Left hindlimb (tissue), 1 donor: ENCODE data around the gene MRPL11.
"Not testable (repeated sequence)": the region's sequence is repeated elsewhere in the genome, so short reads cannot be mapped to it uniquely, and the experiment has no call there.

ENCODE experiments used
- DNase-seq: peaks from one replicate; pipeline ENCODE4 v3.0.0-alpha.2; 2018

Gene MRPL11

DNA sequence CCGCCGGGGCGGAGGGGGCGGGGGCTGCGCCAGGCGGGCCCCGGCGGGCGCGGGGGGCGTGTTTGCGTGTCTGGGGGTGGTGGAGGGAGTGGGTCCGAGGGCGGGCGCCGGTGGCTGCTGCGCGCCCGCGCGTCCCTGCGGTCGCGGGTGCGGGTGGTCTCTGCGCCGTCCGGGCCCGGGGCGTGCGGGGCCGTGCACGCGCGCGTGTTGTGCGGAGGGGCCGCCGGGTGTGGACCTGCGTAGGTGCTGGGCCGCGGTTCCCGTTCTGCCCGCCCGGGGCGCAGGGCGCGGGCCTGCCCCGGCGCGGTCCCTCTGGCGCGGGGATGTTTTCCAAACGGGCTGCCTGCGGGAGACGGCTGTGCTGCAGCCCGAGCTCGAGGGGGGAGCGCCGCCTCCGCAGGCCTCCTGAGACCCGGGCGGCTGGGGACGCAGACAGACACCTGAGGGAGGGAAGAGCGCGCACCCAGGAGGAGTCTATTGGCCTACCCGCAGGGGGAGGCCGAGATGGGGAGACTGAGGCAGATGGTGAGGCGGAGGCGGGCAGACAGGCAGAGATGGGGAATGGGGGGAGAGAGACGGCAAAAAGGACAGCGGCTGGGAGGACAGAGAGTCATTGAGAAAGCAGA, 28.5 kb upstream of the MRPL11 start:
- no peak for DNase-seq

DNA sequence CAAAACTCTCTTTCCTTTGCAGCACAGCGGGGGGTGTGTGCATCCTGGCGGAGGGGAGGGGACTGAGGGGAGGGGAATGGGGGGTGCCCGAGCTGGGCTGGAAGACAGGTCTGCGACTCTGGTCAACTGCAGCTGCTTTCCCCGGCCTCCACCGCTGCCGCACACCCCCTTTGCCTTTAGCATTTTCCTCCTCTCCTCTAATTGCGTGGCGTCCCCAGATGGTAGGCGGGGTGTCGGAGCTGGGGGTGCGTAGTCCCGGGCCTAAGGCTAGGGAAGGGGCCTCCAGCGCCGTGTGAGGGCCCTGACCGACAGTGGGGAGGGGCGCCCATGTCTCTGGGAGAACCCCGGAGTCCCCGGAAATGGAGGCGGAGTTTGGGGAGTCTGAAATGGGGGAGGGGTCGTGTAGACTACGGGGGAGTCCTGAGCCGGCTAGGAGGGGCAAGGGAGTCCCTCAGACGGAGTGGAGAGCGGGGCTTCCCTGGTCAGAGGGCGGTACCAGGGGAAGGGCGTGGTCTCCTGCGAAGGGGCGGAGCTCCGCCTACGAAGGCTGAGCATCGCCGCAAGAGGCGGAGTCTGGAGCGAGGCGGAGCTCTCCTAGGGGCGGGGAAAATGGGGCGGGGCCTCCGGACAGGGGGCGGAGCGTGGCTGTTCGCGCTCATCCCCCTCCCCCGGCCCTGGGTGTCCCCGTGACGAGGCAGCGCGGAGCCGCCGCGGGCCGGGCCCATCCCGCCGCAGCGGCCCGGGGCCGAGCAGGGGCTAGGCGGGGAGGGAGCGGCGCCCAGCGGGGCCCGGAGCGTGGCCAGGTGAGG, 27.8 kb upstream of the MRPL11 start, which contains the start of gene PELI3:
PELI3 (plus strand) TSS at position 681 of the 809 bp plus-strand sequence. CDS start 1,224 bp downstream, outside the sequence.
- DNase-seq, result peak; percentile 95

DNA sequence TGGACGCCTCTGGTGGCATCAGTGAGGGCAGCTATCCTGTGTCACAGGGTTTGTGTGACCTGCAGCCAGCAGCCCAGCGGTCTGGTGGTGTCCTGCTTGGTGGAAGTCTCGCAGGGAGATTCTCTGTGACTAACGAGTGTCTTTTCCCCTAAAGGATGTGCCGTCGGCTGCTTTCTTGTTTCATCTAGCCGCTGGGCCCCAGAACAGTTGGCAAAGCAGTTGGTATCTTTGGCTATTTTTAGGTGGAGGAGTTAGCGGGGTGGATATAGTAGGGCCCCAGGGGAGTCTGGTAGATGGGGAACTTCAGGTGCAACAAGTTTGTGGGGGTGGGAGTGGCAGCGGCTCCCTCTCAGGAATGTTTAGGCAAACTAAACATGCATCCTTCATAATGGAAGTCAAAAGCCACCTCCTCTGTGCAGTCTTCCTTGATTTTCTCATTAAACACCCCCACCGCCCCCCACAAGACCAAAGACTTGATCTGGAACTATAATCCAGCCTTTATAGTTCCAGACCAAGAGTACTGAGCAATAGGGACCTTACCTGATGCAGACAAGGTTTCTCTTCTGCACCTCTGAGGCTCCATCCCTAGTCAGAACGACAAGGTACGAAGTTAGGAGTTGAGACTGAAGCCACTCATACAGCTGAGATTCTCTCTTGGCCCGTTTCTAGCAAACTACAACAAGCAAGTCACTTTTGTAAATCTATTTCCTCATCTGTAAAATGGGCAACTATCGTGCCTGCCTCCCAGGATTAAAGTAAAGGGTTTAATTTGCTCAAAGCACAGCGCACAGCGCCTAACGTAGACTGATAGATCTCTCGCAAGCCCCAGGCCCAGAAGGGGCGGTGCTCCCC, 27.0 kb upstream of the MRPL11 start:
- DNase-seq, result no peak

DNA sequence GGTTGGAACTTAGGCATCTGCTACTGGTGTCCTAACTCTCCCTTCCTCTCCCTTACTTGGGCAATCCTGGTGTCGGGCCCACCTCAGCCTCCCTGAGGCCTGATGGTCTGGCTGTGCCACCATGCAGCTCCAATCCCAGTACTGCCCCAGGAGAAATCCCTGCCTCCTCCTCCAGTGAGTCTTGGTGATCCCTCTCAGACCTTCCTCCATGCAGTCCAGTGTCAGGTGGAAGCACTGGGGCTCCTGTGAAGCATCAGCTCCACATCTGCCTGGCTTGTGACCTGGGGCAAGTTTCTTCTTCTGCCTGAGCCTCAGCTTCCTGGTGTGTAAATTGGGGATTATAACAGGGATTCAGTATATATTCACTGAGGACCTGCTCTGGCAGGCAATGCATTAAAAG, 26.3 kb upstream of the MRPL11 start:
- no peak for DNase-seq

DNA sequence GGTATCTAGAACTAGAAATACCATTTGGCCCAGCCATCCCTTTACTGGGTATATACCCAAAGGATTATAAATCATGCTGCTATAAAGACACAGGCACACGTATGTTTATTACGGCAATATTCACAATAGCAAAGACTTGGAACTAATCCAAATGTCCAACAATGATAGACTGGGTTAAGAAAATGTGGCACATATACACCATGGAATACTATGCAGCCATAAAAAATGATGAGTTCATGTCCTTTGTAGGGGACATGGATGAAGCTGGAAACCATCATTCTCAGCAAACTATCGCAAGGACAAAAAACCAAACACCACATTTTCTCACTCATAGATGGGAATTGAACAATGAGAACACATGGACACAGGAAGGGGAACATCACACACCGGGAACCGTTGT, 25.5 kb upstream of the MRPL11 start:
- DNase-seq, result not testable (repeated sequence)

DNA sequence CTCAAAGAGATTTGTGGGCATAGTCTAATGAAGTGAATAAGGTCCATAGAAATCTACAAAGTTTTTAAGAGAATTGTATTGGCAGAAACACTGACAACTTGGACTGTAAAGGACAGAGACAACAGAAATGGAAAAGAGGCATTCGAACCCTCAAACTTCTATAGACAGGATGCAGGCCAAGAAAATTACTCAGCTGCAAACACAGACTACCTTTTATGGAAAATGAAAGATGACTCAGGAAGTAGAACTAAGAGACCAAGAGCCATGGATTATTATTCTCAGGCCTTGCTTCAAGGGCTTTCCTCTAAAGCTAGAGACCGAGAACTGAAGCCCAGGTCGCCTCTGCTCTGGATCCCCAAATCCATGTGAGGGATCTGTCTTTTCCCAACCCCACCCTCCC, 24.3 kb upstream of the MRPL11 start:
- no peak for DNase-seq

DNA sequence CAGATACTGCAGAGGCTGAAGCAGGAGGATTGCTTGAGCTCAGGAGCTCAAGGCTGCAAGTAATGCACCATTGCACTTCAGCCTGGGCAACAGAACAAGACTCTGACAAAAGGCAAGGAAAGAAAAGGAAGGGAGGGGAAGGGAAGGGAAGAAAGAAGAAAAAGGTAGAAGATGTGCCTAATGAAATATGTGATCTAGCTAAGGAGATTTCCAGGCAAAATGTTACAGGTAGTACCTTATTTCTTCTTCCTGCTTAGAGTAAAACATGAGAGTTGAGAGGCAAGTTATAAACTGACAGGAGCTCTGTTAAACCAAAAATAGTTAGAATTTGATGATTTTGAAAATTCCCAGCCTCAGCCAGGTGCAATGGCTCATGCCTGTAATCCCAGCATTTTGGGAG, 23.4 kb upstream of the MRPL11 start:
- DNase-seq, result no peak

DNA sequence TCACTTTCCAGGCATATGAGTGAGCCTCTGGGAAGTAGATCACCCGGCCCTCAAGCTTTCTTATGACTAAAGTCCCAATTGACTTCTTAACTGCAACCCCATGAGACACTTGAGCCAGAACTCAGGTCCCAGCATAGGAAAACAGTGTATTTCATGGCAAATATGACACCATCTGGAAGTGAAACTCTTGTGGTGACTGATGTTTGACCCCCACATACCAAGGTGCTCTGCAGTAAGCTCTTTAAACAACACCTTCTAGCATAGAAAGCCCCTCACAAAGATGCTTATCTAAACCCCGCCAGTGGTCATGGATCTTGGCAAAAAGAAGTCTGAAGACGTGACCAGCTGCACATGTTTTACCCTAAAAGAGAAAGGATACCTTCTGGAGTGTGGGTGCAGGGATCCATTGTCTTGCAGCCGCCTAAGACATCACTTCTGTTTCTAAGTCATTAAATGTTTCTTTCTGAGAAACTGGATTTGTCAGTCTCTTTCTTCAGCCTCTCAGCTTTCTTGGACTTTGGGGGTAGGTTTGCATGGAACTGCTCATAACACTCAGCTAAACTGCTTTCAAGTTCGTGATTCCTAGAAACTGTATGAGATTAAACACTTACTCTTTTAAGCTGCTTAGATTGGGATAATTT, 20.6 kb upstream of the MRPL11 start:
- no peak for DNase-seq

DNA sequence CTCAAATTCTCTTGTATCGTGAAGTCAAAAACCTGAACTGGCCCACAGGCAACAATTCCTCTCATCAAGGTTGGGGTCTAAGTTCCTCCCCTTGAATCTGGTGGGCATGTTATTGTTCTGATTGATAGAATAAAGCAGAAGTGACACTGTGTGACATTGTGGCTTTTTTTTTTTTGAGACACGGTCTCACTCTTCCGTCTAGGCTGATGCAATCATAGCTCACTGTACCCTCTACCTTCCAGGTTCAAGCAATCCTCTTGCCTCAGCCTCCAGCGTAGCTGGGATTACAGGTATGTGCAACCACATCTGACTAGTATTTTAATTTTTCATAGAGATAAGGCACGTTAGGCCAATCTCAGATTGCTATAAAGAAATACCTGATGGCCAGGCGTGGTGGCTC, 19.2 kb upstream of the MRPL11 start:
- no peak for DNase-seq

DNA sequence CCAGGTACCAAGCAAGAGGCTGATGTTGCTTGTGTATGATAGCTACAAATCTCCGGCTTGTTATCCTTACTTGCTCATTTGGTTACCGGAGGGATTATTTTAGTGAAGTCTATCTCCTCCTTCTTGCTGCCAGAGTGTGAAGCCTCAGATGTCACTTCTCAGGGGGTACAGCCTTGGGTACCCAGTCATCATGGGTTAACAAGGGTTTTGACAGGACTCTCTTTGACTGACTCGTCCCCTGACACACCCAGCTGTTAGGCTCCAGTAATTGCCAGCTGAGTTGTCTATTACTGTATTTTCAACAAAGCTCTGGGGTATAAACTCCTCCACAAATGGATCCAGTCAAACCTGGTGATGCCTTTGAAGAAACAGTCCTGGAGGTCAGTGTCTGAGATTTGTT, 16.2 kb upstream of the MRPL11 start:
- no peak for DNase-seq

DNA sequence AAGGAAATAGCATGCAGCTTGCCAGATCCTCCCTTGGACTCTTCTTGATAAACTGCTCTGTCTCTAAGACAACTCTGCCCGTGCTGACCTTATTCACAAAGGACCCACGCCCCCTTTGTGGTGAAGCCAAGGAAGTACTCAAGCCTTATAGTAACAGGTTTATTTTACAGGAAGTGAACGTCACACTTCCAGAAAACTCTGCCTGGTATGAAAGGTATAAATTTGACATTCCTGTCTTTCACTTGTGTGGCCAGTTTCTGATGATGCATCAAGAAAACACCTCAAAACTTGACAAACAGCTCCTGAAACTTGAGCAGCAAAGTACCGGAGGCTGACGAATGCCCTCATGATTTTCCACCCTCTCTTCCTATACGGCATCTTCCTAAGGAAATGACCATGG, 15.6 kb upstream of the MRPL11 start:
- no peak for DNase-seq

DNA sequence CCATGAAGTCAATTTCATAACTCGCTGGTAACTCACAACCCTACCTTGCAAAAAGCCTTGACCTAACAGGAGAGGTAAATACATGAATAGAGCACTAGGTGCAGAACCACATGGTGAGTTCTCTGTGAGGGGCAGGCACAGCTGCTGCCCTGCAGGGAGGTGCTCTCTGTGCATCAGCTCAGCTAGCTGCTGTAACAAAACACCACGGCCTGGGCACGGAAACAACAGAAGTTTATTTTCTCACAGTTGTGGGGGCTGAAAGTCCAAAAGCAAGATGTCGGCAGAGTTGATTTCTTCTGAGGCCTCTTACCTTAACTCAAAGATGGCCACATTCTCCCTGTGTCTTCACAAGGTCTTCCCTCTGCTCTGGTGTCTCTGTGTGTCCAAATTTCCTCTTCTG, 13.0 kb upstream of the MRPL11 start:
- no peak for DNase-seq

DNA sequence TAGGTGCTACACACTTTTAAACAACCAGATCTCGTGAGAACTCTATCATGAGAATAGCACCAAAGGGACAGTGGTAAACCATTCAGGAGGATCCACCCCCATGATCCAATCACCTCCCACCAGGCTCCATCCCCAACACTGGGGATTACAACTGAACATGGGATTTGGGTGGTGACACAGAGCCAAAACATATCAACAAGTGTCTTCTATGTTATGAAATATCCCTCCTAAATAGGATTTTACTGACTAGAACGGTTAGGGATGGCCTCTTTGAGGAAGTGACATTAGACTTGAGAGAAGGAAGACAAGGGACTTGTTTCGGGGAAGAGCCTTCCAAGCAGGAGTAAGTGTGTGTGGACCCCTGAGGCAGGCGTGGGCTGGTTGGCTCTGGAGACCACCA, 11.9 kb upstream of the MRPL11 start:
- DNase-seq, result no peak

DNA sequence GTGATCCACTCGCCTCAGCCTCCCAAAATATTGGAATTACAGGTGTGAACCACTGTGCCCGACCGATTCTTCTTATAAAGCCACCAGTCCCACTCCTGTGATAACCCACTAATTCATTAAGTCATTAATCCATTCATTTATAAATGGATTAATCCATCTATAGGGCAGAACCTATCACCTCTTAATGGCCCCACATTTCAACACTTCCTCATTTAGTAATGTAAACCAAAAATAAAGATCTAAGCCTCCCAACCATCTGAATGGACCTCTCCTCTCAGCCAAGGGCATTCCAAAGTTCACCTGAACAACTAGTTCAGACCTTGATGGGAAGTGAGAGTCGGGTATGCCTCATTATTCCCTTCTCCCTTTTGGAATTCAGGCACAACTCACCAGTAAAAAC, 9.9 kb upstream of the MRPL11 start:
- no peak for DNase-seq

DNA sequence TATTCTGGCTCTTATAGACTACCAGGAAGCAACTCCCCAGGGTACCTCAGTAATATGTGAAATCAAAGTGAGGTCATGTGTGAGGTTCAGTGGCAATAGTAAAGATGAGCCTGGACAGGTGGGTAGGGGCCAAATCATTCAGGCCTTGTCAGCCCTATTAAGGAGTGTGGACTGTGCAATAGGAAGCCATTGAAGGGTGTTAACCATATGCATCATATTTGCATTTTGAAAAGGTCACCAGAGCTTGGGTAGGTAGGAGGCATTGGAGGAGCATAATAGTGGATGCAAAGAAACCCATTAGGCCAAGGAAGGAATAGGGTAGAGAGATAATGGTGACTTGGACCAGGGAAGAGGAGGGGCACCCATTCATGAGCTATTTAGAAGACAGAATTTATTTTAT, 8.4 kb upstream of the MRPL11 start:
- DNase-seq, result no peak

DNA sequence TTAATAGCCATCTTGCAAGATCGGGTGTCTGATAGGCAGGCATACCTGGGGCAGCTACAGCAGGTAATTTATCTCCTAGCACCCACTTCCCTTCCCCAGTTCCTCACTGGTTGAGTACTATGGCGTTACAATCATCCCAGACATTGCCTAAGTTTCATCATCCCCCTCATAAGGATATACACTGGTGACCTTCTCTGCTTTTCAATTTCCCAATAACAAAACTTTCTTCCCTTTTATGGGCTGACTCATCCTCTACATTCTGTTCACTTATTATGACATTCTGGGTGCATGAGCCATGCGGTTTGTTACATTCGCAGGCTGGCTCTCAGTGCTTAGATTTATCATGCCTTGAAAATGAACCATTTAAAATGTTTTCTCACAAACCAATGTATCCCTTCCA, 5.0 kb upstream of the MRPL11 start:
- no peak for DNase-seq

DNA sequence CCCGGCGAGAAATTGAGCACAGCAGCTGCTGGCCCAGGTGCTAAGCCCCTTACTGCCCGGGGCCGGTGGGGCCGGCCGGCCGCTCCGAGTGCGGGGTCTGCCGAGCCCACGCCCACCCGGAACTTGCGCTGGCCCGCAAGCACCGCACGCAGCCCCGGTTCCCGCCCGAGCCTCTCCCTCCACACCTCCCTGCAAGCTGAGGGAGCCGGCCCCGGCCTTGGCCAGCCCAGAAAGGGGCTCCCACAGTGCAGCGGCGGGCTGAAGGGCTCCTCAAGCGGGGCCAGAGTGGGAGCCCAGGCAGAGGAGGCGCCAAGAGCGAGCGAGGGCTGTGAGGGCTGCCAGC, 2.3 kb upstream of the MRPL11 start:
- DNase-seq, result not testable (repeated sequence)

DNA sequence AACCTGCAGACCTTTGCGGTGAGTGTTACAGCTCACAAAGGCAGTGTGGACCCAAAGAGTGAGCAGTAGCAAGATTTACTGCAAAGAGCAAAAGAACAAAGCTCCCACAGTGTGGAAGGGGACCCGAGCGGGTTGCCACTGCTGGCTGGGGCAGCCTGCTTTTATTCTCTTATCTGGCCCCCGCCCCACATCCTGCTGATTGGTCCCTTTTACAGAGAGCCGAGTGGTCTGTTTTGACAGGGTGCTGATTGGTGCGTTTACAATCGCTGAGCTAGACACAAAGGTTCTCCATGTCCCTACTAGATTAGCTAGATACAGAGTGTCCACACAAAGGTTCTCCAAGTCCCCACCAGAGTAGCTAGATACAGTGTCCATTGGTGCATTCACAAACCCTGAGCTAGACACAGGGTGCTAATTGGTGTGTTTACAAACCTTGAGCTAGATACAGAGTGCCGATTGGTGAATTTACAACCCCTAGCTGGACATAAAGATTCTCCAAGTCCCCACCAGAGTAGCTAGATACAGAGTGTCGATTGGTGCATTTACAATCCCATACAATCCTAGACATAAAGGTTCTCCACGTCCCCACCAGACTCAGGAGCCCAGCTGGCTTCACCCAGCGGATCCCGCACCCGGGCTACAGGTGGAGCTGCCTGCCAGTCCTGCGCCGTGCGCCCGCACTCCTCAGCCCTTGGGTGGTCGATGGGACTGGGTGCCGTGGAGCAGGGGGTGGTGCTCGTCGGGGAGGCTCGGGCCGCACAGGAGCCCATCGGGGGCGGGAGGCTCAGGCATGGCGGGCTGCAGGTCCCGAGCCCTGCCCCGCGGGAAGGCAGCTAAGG, 1.7 kb upstream of the MRPL11 start:
- DNase-seq, result not testable (repeated sequence)

DNA sequence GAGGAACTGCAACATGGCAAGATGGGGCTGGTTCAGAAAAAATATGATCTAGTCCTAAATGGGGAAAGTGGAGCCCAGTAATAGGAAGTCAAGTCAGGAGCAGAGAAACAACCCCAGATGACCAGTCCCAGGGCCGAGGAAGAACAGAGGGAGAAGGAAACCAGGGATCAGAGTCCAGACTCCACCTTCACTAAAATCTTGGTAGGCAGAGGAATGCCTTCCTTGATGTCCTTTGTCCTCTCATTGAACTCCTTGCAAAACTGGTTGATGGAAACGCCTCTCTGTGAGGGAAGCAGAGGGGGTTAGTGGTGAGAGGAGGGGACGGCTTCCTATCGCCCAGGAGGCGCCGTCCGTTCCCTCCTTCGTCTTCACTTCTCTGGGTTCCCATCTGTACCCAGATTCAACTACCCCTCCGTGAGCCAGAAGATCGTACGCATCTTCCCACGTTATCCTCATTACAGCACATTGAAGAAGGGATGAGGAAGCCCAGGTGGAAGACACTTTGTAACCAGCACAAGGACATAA, 607 bp downstream of the MRPL11 start:
- no peak for DNase-seq

DNA sequence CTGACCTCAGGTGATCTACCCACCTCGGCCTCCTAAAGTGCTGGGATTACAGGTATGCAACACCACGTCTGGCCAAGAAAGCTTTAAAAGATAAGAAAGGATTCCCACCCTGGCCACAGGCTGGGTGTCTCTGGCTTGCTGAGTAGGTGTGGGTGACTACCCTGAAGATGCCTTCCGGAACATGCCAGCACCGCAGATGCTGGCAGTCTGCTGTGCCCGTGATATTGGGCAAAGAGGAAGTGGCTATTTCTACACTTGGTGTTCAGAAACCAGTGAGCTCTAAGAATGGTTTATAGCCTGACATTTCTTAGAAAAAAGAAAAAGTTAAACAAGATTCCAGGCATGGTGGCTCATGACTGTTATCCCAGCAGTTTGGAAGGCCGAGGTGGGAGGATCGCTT, 6.1 kb downstream of the MRPL11 start:
- DNase-seq, result no peak

DNA sequence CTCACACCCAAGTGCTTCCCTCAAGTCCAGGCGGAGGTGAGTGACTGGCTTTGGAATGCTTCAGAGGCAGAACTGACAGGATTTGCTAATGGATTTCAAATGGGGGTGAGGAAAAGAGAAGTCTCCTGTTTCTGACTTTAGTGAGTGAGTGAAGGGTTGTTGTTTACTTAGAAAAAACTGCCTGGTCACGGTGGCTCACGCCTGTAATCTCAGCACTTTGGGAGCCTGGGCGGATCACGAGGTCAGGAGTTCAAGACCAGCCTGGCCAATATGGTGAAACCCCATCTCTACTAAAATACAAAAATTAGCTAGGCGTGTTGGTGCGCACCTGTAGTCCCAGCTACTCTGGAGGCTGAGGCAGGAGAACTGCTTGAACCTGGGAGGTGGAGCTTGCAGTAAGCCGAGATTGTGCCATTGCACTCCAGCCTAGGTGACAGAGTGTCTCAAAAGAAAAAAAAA, 6.7 kb downstream of the MRPL11 start:
- DNase-seq, result not testable (repeated sequence)

DNA sequence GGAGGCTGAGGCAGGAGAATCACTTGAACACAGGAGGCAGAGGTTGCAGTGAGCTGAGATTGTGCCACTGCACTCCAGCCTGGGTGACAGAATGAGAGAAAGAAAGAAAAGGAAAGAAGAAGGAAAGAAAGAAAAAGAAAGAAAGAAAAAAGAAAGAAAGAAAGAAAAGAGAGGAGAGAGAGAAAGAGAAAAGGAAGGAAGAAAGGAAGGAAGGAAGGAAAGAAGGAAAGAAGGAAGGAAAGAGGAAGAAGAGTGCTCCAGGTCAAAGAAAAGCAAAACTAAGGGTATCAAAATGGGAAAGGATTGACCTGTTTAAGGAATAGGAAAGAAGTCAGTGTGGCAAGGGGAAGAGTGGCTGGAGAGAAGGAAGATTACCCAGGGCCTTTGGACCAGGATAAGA, 7.4 kb downstream of the MRPL11 start:
- not testable (repeated sequence) for DNase-seq
